ENCODE measurements around the gene SPATA3. TPM values are rescaled to one million over a fixed set of nuclear protein-coding genes. Genes with fewer than 3 reads are reported as not detected.

The SPATA3 gene
- polyA plus RNA-seq, 3 donors: not detected

DNA sequence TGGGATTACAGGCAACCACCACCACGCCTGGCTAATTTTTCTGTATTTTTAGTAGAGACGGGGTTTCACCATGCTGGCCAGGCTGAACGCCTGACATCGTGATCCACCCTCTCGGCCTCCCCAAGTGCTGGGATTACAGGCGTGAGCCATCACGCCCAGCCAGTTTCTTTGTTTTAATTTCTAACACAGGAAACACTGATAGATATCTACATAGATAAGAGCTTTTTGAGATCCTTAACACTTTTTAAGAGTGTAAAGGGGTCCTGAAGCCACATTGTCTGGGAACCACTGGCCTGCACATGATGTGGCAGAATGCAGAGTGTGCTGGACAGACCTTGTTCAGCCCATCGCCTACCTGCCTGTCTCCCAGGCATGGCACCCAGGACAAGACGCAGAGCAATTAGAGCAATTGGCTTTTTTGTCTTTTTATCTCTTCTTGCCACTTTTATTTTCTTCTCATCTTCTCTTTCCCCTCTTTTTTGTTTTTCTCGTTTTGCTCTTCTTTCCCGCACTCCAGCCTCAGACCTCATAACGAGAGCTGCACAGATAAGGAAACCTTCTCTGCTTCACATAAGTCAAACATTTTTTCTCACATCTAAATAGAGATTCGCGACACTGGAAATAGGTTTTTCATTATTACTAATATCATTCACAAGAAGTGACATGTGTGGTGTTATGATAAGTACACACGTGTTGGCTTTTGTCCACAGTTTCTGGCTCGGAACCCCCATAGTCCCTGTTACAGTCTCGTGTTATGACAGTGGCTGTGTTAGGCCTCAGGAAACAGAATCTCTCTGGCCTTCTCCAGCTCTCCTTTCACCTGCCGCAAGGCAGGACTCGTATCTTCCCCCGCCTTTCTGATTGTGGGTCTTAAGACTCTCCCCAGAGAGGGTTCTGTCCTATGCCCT, 45.7 kb upstream of the SPATA3 start:
- H3K9me3 ChIP-seq (replicated peaks in 1 of 2; ENCODE audit: control insufficient read depth in 1 of 2, insufficient read depth in 1 of 2, low read length in 2 of 2): no peaks in the 10 kb centered on the region
- Mint-ChIP-seq H3K27ac (no peak overlapping the region), H3K27me3 (ENCODE audit: low read depth in 3 of 3) (peaks cover 0 to 5% (median 3%) of the 10 kb centered on the region in 3 donors), H3K4me1 (peaks cover 17% of the 10 kb centered on the region), H3K4me3 (no peak overlapping the region), H3K9me3 (peaks cover 0 to 3% (median 0%) of the 10 kb centered on the region in 7 donors), H3K36me3 (no peaks in the 10 kb centered on the region)
- TF ChIP-seq, protein P1, sequence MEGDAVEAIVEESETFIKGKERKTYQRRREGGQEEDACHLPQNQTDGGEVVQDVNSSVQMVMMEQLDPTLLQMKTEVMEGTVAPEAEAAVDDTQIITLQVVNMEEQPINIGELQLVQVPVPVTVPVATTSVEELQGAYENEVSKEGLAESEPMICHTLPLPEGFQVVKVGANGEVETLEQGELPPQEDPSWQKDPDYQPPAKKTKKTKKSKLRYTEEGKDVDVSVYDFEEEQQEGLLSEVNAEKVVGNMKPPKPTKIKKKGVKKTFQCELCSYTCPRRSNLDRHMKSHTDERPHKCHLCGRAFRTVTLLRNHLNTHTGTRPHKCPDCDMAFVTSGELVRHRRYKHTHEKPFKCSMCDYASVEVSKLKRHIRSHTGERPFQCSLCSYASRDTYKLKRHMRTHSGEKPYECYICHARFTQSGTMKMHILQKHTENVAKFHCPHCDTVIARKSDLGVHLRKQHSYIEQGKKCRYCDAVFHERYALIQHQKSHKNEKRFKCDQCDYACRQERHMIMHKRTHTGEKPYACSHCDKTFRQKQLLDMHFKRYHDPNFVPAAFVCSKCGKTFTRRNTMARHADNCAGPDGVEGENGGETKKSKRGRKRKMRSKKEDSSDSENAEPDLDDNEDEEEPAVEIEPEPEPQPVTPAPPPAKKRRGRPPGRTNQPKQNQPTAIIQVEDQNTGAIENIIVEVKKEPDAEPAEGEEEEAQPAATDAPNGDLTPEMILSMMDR (IDR thresholded peaks at IDR 0.05): no peak
- no peak overlapping the region for H3K4me2 ChIP-seq (replicated peaks; ENCODE audit: extremely low read depth, low read length, poor library complexity, severe bottlenecking)
- no peaks in the 10 kb centered on the region for H4K20me1 ChIP-seq (ENCODE audit: insufficient read depth, low read length)
- H3K4me1 ChIP-seq (ENCODE audit: control insufficient read depth in 1 of 2, insufficient read depth in 2 of 2, low read length in 2 of 2): peaks cover 4 to 7% of the 10 kb centered on the region in 2 donors
- DNase-seq: no peak
- H3K79me2 ChIP-seq (ENCODE audit: insufficient read depth, low read length): no peaks in the 10 kb centered on the region
- intact Hi-C loops (cut with micrococcal nuclease): no loop called here
- WGBS (ENCODE audit: insufficient coverage): 96% methylated on average over 8 of the region's 20 CpGs
- no peak overlapping the region for H3K9ac ChIP-seq (ENCODE audit: insufficient read depth, low read length, poor library complexity, severe bottlenecking)
- H3K27me3 ChIP-seq (ENCODE audit: control insufficient read depth in 2 of 2, insufficient read depth in 2 of 2, low read length in 2 of 2): no peaks in the 10 kb centered on the region
- no peak overlapping the region for H3K27ac ChIP-seq (ENCODE audit: low read depth in 1 of 2, low read length in 2 of 2)
- no peak overlapping the region for H2AFZ ChIP-seq (ENCODE audit: insufficient read depth, low read depth, low read length, poor library complexity, severe bottlenecking)
- no peaks in the 10 kb centered on the region for H3K36me3 ChIP-seq (replicated peaks in 1 of 2; ENCODE audit: control insufficient read depth in 1 of 2, insufficient read depth in 2 of 2, low read length in 2 of 2)
- no peak overlapping the region for H3K4me3 ChIP-seq (replicated peaks in 1 of 3; ENCODE audit: low read depth in 2 of 3, low read length in 3 of 3)

DNA sequence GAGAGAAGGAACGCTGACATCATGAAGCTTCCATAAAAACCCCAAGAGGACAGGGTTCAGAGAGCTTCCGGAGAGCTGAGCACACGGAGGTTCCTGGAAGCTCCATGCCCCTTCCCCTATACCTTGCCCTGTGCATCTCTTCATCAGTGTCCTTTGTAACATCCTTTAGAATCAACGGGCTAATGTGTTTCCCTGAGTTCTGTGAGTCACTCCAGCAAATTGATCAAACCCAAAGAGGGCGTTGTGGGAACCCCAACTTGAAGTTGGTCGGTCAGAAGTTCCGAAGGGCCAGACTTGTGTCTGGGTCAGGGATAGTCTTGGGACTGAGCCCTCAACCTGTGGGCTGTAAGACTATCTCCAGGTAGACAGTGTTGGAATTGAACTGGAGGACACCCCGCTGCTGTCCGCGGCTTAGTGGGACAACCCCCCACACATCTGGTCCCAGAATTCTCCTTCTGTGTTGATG, 45.0 kb upstream of the SPATA3 start:
- no peaks in the 10 kb centered on the region for H4K20me1 ChIP-seq (ENCODE audit: insufficient read depth, low read length)
- intact Hi-C loops (cut with micrococcal nuclease): no loop called here
- no peaks in the 10 kb centered on the region for H3K79me2 ChIP-seq (ENCODE audit: insufficient read depth, low read length)
- Mint-ChIP-seq H3K27ac (no peak overlapping the region), H3K9me3 (peaks cover 0 to 3% (median 0%) of the 10 kb centered on the region in 7 donors), H3K27me3 (ENCODE audit: low read depth in 3 of 3) (peaks cover 3 to 9% (median 8%) of the 10 kb centered on the region in 3 donors), H3K36me3 (no peaks in the 10 kb centered on the region), H3K4me3 (no peak overlapping the region), H3K4me1 (peaks cover 17% of the 10 kb centered on the region)
- H3K9me3 ChIP-seq (replicated peaks in 1 of 2; ENCODE audit: control insufficient read depth in 1 of 2, insufficient read depth in 1 of 2, low read length in 2 of 2): no peaks in the 10 kb centered on the region
- no peak overlapping the region for H3K4me3 ChIP-seq (replicated peaks in 1 of 3; ENCODE audit: low read depth in 2 of 3, low read length in 3 of 3)
- no peak overlapping the region for H3K27ac ChIP-seq (ENCODE audit: low read depth in 1 of 2, low read length in 2 of 2)
- H2AFZ ChIP-seq (ENCODE audit: insufficient read depth, low read depth, low read length, poor library complexity, severe bottlenecking): no peak overlapping the region
- H3K4me2 ChIP-seq (replicated peaks; ENCODE audit: extremely low read depth, low read length, poor library complexity, severe bottlenecking): no peak overlapping the region
- H3K36me3 ChIP-seq (replicated peaks in 1 of 2; ENCODE audit: control insufficient read depth in 1 of 2, insufficient read depth in 2 of 2, low read length in 2 of 2): no peaks in the 10 kb centered on the region
- no peak for DNase-seq
- H3K4me1 ChIP-seq (ENCODE audit: control insufficient read depth in 1 of 2, insufficient read depth in 2 of 2, low read length in 2 of 2): peaks cover 4 to 7% of the 10 kb centered on the region in 2 donors
- 92% methylated on average over 4 of the region's 10 CpGs for WGBS (ENCODE audit: insufficient coverage)
- TF ChIP-seq, protein P1 (IDR thresholded peaks at IDR 0.05): no peak
- H3K27me3 ChIP-seq (ENCODE audit: control insufficient read depth in 2 of 2, insufficient read depth in 2 of 2, low read length in 2 of 2): no peaks in the 10 kb centered on the region
- H3K9ac ChIP-seq (ENCODE audit: insufficient read depth, low read length, poor library complexity, severe bottlenecking): no peak overlapping the region

Measured in CD14-positive monocyte (primary cell).